Fibroblast of lung (primary cell): ENCODE results near the gene BTK. TPM values are rescaled to one million over a fixed set of nuclear protein-coding genes. Genes with fewer than 3 reads are reported as not detected.

Experiments used
- DNase-seq, 2 donors: peaks; one replicate each; pipeline versions ENCODE4 v3.0.0 to v3.0.0-alpha.2; 2010; ENCODE audit warnings: low read depth in 2 of 2
- H2AFZ ChIP-seq: 2 replicates; pipeline ENCODE4 v1.5.1; 2012; ENCODE audit warnings: low read length, control low read depth, inconsistent platforms
- H3K27ac ChIP-seq: 2 replicates; pipeline ENCODE4 v1.5.1; 2011; ENCODE audit warnings: low read length, control low read depth; ENCODE audit not compliant: insufficient read depth
- H3K27me3 ChIP-seq: 2 replicates; pipeline ENCODE4 v1.5.1; 2011; ENCODE audit warnings: mild to moderate bottlenecking, low read length; ENCODE audit not compliant: control insufficient read depth, insufficient read depth
- H3K36me3 ChIP-seq: 2 replicates; pipeline ENCODE4 v1.5.1; 2011; ENCODE audit warnings: low read length; ENCODE audit not compliant: control insufficient read depth, insufficient read depth
- H3K4me1 ChIP-seq: 2 replicates; pipeline ENCODE4 v1.5.1; 2011; ENCODE audit warnings: low read length; ENCODE audit not compliant: control insufficient read depth, insufficient read depth; ENCODE audit errors: extremely low read depth
- H3K4me2 ChIP-seq: 2 replicates; pipeline ENCODE4 v1.5.1; 2011; ENCODE audit warnings: low read length, control low read depth; ENCODE audit not compliant: insufficient read depth; ENCODE audit errors: extremely low read depth
- H3K4me3 ChIP-seq, 4 experiments: fragments of 200-600 bp in 1 of 4; sonication (generic) in 1 of 4; replicated peaks in 1 of 4; 2 replicates each; pipeline ENCODE4 v1.5.1; 2011 to 2016; ENCODE audit warnings: low read length in 4 of 4, low read depth in 3 of 4, mild to moderate bottlenecking in 3 of 4, control low read depth in 2 of 4, inconsistent platforms in 1 of 4, mixed read lengths in 1 of 4; ENCODE audit not compliant: insufficient read depth in 1 of 4; ENCODE audit errors: control extremely low read depth in 1 of 4
- H3K79me2 ChIP-seq: 2 replicates; pipeline ENCODE4 v1.5.1; 2012; ENCODE audit warnings: mild to moderate bottlenecking, low read length, inconsistent platforms; ENCODE audit not compliant: control insufficient read depth, insufficient read depth
- H3K9ac ChIP-seq: 2 replicates; pipeline ENCODE4 v1.5.1; 2011; ENCODE audit warnings: mild to moderate bottlenecking, low read length, control low read depth; ENCODE audit not compliant: insufficient read depth
- H3K9me3 ChIP-seq: 2 replicates; pipeline ENCODE4 v1.5.1; 2012; ENCODE audit warnings: low read depth, low read length; ENCODE audit not compliant: control insufficient read depth, insufficient read depth
- H4K20me1 ChIP-seq: 2 replicates; pipeline ENCODE4 v1.5.1; 2011; ENCODE audit warnings: low read length; ENCODE audit not compliant: control insufficient read depth, insufficient read depth; ENCODE audit errors: extremely low read depth
- EZH2 ChIP-seq: IDR thresholded peaks from 2 replicates; pipeline ENCODE4 v1.5.1; 2012; ENCODE audit warnings: low read length, control low read depth, mild to moderate bottlenecking; ENCODE audit errors: missing control alignments
- polyA plus RNA-seq, 2 donors: library from polyadenylated mRNA; depleted of rRNA in 1 of 2; stranded (reverse) in 1 of 2; unstranded in 1 of 2; fragments of >200 nt; gene quantifications; 2 replicates each; pipeline ENCODE4 v1.2.1, GENCODE V29; 2011 to 2012; ENCODE audit warnings: missing spikeins in 1 of 2
- total RNA-seq: library from RNA; depleted of rRNA; stranded (reverse); fragments of >200 nt; gene quantifications from 2 replicates; pipeline ENCODE4 v1.2.1, GENCODE V29; 2014
- TF ChIP-seq, protein P1 (sequence below), 2 donors: IDR thresholded peaks in 1 of 2; conservative IDR thresholded peaks in 1 of 2; 1 replicate in 1 of 2; 2 replicates in 1 of 2; pipeline ENCODE4 v1.5.1; 2011 to 2012; ENCODE audit warnings: low read length in 2 of 2, control low read depth in 1 of 2, inconsistent platforms in 1 of 2, low read depth in 1 of 2, mild to moderate bottlenecking in 1 of 2

The BTK gene
- total and polyA plus RNA-seq, 2 donors (not counting 1 experiment from before 2014, with no cell fraction given) = 0.05 TPM; not detected in 1

DNA sequence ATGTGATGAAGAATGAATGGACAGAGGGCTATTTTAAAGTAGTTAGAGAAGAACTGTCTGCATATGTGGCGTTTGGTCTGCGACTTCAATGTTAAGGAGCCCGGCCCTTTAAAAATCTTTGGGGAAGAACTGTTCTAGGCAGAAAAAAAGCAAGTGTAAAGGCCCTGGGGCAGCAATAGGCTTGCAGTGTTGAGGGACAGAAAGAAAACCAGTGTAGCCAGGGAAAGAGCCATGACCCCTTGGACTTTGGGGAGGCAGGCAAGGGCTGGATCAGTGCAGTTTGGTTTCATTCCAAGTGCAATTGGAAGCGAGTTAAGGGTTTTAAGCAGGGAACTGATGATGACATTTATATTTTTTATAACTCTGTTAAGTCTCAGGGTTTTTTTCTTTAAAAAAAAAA lies 13.8 kb upstream of the BTK start:
- Histone ChIP-seq H2AFZ (no peak overlapping the region), H3K36me3 (no peaks in the 10 kb centered on the region), H3K27me3 (no peaks in the 10 kb centered on the region), H3K4me2 (no peak overlapping the region), H3K79me2 (no peaks in the 10 kb centered on the region), H3K4me3 (no peak overlapping the region), H3K9me3 (no peaks in the 10 kb centered on the region), H3K27ac (no peak overlapping the region), H3K9ac (no peak overlapping the region), H3K4me1 (no peaks in the 10 kb centered on the region), H4K20me1 (no peaks in the 10 kb centered on the region)
- DNase-seq = no peak
- TF ChIP-seq, protein P1, sequence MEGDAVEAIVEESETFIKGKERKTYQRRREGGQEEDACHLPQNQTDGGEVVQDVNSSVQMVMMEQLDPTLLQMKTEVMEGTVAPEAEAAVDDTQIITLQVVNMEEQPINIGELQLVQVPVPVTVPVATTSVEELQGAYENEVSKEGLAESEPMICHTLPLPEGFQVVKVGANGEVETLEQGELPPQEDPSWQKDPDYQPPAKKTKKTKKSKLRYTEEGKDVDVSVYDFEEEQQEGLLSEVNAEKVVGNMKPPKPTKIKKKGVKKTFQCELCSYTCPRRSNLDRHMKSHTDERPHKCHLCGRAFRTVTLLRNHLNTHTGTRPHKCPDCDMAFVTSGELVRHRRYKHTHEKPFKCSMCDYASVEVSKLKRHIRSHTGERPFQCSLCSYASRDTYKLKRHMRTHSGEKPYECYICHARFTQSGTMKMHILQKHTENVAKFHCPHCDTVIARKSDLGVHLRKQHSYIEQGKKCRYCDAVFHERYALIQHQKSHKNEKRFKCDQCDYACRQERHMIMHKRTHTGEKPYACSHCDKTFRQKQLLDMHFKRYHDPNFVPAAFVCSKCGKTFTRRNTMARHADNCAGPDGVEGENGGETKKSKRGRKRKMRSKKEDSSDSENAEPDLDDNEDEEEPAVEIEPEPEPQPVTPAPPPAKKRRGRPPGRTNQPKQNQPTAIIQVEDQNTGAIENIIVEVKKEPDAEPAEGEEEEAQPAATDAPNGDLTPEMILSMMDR (conservative IDR thresholded peaks at IDR 0.05 in 1 of 2, IDR thresholded peaks at IDR 0.05 in 1 of 2; ENCODE audit: low read depth in 1 of 2, low read length in 2 of 2) = no peak
- no peak for TF ChIP-seq EZH2

DNA sequence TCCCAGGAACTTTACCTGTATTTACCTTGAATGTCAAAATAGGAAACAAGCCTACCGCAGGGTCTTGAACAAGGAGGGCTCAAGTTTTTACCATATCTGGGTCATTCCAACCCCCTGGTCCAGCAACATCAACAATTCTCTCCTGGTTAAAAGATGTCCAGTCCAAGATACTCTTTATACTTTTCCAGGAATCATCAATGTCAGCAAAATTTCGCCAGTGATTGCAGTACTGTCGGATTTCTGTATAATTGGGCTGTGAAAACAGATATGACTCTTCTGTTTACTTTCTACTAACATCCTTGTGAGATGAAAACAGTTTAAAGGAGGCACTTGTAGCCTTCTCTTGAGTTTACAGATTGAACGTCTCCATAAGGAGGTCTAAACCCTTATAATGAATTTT lies 12.7 kb upstream of the BTK start:
- H3K36me3 ChIP-seq = no peaks in the 10 kb centered on the region

DNA sequence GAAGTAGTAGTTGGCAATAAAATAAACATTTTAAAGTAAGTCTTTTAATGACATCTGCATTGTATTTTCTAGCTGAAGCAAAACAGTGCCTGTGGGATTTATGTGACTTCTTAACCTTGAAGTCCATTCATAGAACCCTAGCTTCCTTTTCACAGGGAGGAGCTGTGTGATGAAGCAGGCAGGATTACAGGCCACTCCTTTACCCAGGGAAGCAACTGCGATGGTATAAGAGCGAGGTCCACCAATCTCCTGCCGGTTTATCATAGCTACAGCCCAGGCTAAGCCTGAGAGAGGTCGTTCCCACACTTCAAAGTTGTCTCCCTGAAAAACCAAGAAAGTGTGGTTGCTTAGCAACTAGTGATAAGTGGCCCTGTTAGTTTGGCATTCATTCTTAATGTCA lies 11.8 kb upstream of the BTK start:
- no peak for TF ChIP-seq EZH2
- TF ChIP-seq, protein P1 (conservative IDR thresholded peaks at IDR 0.05 in 1 of 2, IDR thresholded peaks at IDR 0.05 in 1 of 2; ENCODE audit: low read depth in 1 of 2, low read length in 2 of 2) = no peak
- no peaks in the 10 kb centered on the region for H3K27me3 ChIP-seq
- DNase-seq = peak; percentile 18 to 20
- no peak overlapping the region for H2AFZ ChIP-seq
- H3K79me2 ChIP-seq = no peaks in the 10 kb centered on the region
- H3K4me1 ChIP-seq = no peaks in the 10 kb centered on the region
- H3K4me3 ChIP-seq = no peak overlapping the region
- H3K36me3 ChIP-seq = no peaks in the 10 kb centered on the region
- no peak overlapping the region for H3K9ac ChIP-seq
- H3K27ac ChIP-seq = no peak overlapping the region
- no peaks in the 10 kb centered on the region for H4K20me1 ChIP-seq
- H3K9me3 ChIP-seq = no peaks in the 10 kb centered on the region
- no peak overlapping the region for H3K4me2 ChIP-seq

More for the DNA sequence above, 12.7 kb upstream of the BTK start:
- Histone ChIP-seq H3K9me3 (no peaks in the 10 kb centered on the region), H3K27ac (no peak overlapping the region), H2AFZ (no peak overlapping the region), H3K27me3 (no peaks in the 10 kb centered on the region), H3K4me3 (no peak overlapping the region), H3K4me1 (no peaks in the 10 kb centered on the region), H4K20me1 (no peaks in the 10 kb centered on the region), H3K9ac (no peak overlapping the region), H3K4me2 (no peak overlapping the region), H3K79me2 (no peaks in the 10 kb centered on the region)
- TF ChIP-seq, protein P1 (conservative IDR thresholded peaks at IDR 0.05 in 1 of 2, IDR thresholded peaks at IDR 0.05 in 1 of 2; ENCODE audit: low read depth in 1 of 2, low read length in 2 of 2) = no peak
- TF ChIP-seq EZH2 = no peak
- DNase-seq = no peak
